H1 (cell line): ENCODE data around the gene ACAT2. TPM values are rescaled to one million over a fixed set of nuclear protein-coding genes. Genes with fewer than 3 reads are reported as not detected.

Experiments
- CTCF ChIA-PET: fragments of 300-600 bp; sonication (Branson Sonifier 250); formaldehyde crosslinking; loops from one replicate; lab custom pipeline; 2021; ENCODE audit not compliant: partially characterized antibody; lab: Charles Lee
- POLR2A ChIA-PET: fragments of 300-600 bp; sonication (Branson Sonifier 250); formaldehyde crosslinking; loops from one replicate; lab custom pipeline; 2021; ENCODE audit warnings: inconsistent platforms; ENCODE audit not compliant: partially characterized antibody; lab: Charles Lee
- DNase-seq, 2 experiments: peaks; one replicate each; pipeline versions ENCODE4 v3.0.0 to v3.0.0-alpha.2; 2010 to 2022; ENCODE audit warnings: low spot score in 2 of 2, low read depth in 1 of 2, mixed read lengths in 1 of 2
- FAIRE-seq: peaks from 2 replicates; lab custom pipeline; 2011; peaks lifted over from hg19 to GRCh38; lab: Jason Lieb, UNC
- H2AFZ ChIP-seq: 2 replicates; pipeline ENCODE4 v1.8.1; 2012; ENCODE audit warnings: low read length, inconsistent platforms
- H2AK5ac ChIP-seq: 2 replicates; pipeline ENCODE4 v1.6.1; 2013; ENCODE audit warnings: low read depth, low read length
- H2BK120ac ChIP-seq: replicated peaks from 2 replicates; pipeline ENCODE3; 2013; ENCODE audit warnings: low read depth, low read length, inconsistent platforms
- H2BK12ac ChIP-seq: 2 replicates; pipeline ENCODE4 v1.6.1; 2013; ENCODE audit warnings: low read depth, low read length
- H2BK15ac ChIP-seq: 2 replicates; pipeline ENCODE4 v1.6.1; 2013; ENCODE audit warnings: low read length
- H2BK20ac ChIP-seq: 2 replicates; pipeline ENCODE4 v1.6.1; 2013; ENCODE audit warnings: low read length
- H2BK5ac ChIP-seq: 2 replicates; pipeline ENCODE4 v1.6.1; 2013; ENCODE audit warnings: low read depth, low read length
- H3K14ac ChIP-seq: 2 replicates; pipeline ENCODE4 v1.6.1; 2013; ENCODE audit warnings: inconsistent platforms; ENCODE audit not compliant: insufficient read length
- H3K18ac ChIP-seq: 2 replicates; pipeline ENCODE4 v1.6.1; 2013; ENCODE audit warnings: low read length; ENCODE audit errors: extremely low read depth
- H3K23ac ChIP-seq: 2 replicates; pipeline ENCODE4 v1.6.1; 2013; ENCODE audit warnings: inconsistent platforms; ENCODE audit not compliant: insufficient read length
- H3K23me2 ChIP-seq: 2 replicates; pipeline ENCODE4 v1.6.1; 2013; ENCODE audit warnings: low read depth, low read length
- H3K27ac ChIP-seq: 2 replicates; pipeline ENCODE4 v1.6.1; 2011; ENCODE audit warnings: low read depth, low read length, inconsistent platforms
- H3K27me3 ChIP-seq, 4 experiments: replicated peaks in 1 of 4; 1 replicate in 1 of 4; 2 replicates in 3 of 4; pipeline versions ENCODE4 v1.6.1 to v1.8.1; 2011 to 2013; ENCODE audit warnings: low read length in 3 of 4, mild to moderate bottlenecking in 3 of 4, inconsistent platforms in 2 of 4, mixed read lengths in 2 of 4, moderate library complexity in 1 of 4; ENCODE audit not compliant: control insufficient read depth in 3 of 4, insufficient read depth in 3 of 4; ENCODE audit errors: extremely low read depth in 1 of 4
- H3K36me3 ChIP-seq, 4 experiments: 2 replicates each; pipeline versions ENCODE4 v1.6.1 to v1.8.1; 2011 to 2013; ENCODE audit warnings: mild to moderate bottlenecking in 4 of 4, low read length in 3 of 4, moderate library complexity in 2 of 4, control low read depth in 1 of 4, inconsistent platforms in 1 of 4; ENCODE audit not compliant: insufficient read depth in 4 of 4, control insufficient read depth in 2 of 4
- H3K4ac ChIP-seq: replicated peaks from 2 replicates; pipeline ENCODE3; 2013; ENCODE audit warnings: low read length, low read depth, mixed read lengths, inconsistent platforms; ENCODE audit not compliant: insufficient read length
- H3K4me1 ChIP-seq, 4 experiments: replicated peaks in 1 of 4; 1 replicate in 1 of 4; 2 replicates in 3 of 4; pipeline versions ENCODE4 v1.6.1 to v1.8.1; 2011 to 2013; ENCODE audit warnings: low read length in 3 of 4, inconsistent platforms in 2 of 4, mixed read lengths in 1 of 4; ENCODE audit not compliant: insufficient read depth in 4 of 4, control insufficient read depth in 3 of 4
- H3K4me2 ChIP-seq, 2 experiments: 2 replicates each; pipeline versions ENCODE4 v1.6.1 to v1.8.1; 2011 to 2013; ENCODE audit warnings: low read depth in 2 of 2, low read length in 2 of 2, control low read depth in 1 of 2, inconsistent platforms in 1 of 2, mild to moderate bottlenecking in 1 of 2; ENCODE audit not compliant: insufficient read depth in 1 of 2
- H3K4me3 ChIP-seq, 4 experiments: fragments of 200-600, 300-600 bp in 1 of 4; sonication (generic), shearing (Covaris generic), sonication (Bioruptor Twin) in 1 of 4; 2 replicates each; pipeline versions ENCODE4 v1.5.1 to v1.8.1; 2011 to 2016; ENCODE audit warnings: low read length in 4 of 4, low read depth in 3 of 4, control low read depth in 2 of 4, inconsistent platforms in 2 of 4, mild to moderate bottlenecking in 2 of 4, mixed read lengths in 1 of 4, moderate library complexity in 1 of 4; ENCODE audit not compliant: insufficient read depth in 2 of 4; ENCODE audit errors: extremely low read depth in 1 of 4
- H3K56ac ChIP-seq: replicated peaks from 2 replicates; pipeline ENCODE3; 2013; ENCODE audit warnings: low read depth, mild to moderate bottlenecking, mixed read lengths, low read length, inconsistent platforms; ENCODE audit not compliant: insufficient read length
- H3K79me1 ChIP-seq: 2 replicates; pipeline ENCODE4 v1.6.1; 2013; ENCODE audit warnings: low read depth, low read length, control low read depth
- H3K79me2 ChIP-seq, 2 experiments: 2 replicates each; pipeline versions ENCODE4 v1.6.1 to v1.8.1; 2012 to 2013; ENCODE audit warnings: low read length in 2 of 2, mild to moderate bottlenecking in 2 of 2, inconsistent platforms in 1 of 2; ENCODE audit not compliant: insufficient read depth in 2 of 2, control insufficient read depth in 1 of 2
- H3K9ac ChIP-seq, 4 experiments: replicated peaks in 1 of 4; 1 replicate in 1 of 4; 2 replicates in 3 of 4; pipeline versions ENCODE4 v1.6.1 to v1.8.1; 2011 to 2013; ENCODE audit warnings: low read depth in 3 of 4, low read length in 3 of 4, control low read depth in 2 of 4, mild to moderate bottlenecking in 2 of 4, moderate library complexity in 2 of 4, inconsistent platforms in 1 of 4; ENCODE audit errors: extremely low read depth in 1 of 4
- H3K9me3 ChIP-seq, 2 experiments: 2 replicates each; pipeline versions ENCODE4 v1.6.1 to v1.8.1; 2012 to 2013; ENCODE audit warnings: mild to moderate bottlenecking in 2 of 2, moderate library complexity in 2 of 2, control low read depth in 1 of 2, inconsistent platforms in 1 of 2, low read depth in 1 of 2, low read length in 1 of 2, mixed read lengths in 1 of 2; ENCODE audit not compliant: insufficient read depth in 2 of 2
- H4K20me1 ChIP-seq, 2 experiments: replicated peaks in 1 of 2; 2 replicates each; pipeline versions ENCODE3 to v1.8.1; 2011 to 2013; ENCODE audit warnings: inconsistent platforms in 2 of 2, low read length in 2 of 2, mild to moderate bottlenecking in 1 of 2; ENCODE audit not compliant: insufficient read depth in 2 of 2, control insufficient read depth in 1 of 2
- H4K5ac ChIP-seq: 2 replicates; pipeline ENCODE4 v1.6.1; 2013; ENCODE audit warnings: low read length, low read depth, mixed read lengths, inconsistent platforms; ENCODE audit not compliant: insufficient read length
- H4K8ac ChIP-seq: 2 replicates; pipeline ENCODE4 v1.8.0; 2013; ENCODE audit warnings: mild to moderate bottlenecking, moderate library complexity, low read length, inconsistent platforms; ENCODE audit not compliant: insufficient read depth; ENCODE audit errors: extremely low read depth
- H4K91ac ChIP-seq: replicated peaks from 2 replicates; pipeline ENCODE3; 2013; ENCODE audit warnings: low read length, mixed read lengths, inconsistent platforms; ENCODE audit not compliant: insufficient read length
- CBX5 ChIP-seq: fragments of 300-800, 300-1000 bp; sonication (generic); IDR thresholded peaks from 2 replicates; pipeline ENCODE4 v1.7.1; 2016; ENCODE audit warnings: antibody characterized with exemption, low read length, low read depth
- CHD2 ChIP-seq: IDR thresholded peaks from 2 replicates; pipeline ENCODE4 v1.6.1; 2012; ENCODE audit warnings: low read length, improper control_type of control experiment
- EZH2 ChIP-seq: fragments of 200-600 bp; sonication (generic); IDR thresholded peaks from 2 replicates; pipeline ENCODE4 v1.7.1; 2012; ENCODE audit warnings: low read depth, mild to moderate bottlenecking, moderate library complexity, low read length, inconsistent platforms; ENCODE audit not compliant: severe bottlenecking
- JUN ChIP-seq: IDR thresholded peaks from 2 replicates; pipeline ENCODE4 v1.6.1; 2011; ENCODE audit warnings: low read depth, mild to moderate bottlenecking, improper control_type of control experiment, low read length
- JUND ChIP-seq: IDR thresholded peaks from 2 replicates; pipeline ENCODE4 v1.6.1; 2011; ENCODE audit warnings: mild to moderate bottlenecking, improper control_type of control experiment, low read length
- MAFK ChIP-seq: IDR thresholded peaks from 2 replicates; pipeline ENCODE4 v1.6.1; 2012; ENCODE audit warnings: low read depth, mild to moderate bottlenecking, improper control_type of control experiment, low read length
- POLR2A ChIP-seq, 2 experiments: IDR thresholded peaks; 1 replicate in 1 of 2; 2 replicates in 1 of 2; pipeline ENCODE4 v1.6.1; 2011; ENCODE audit warnings: low read depth in 2 of 2, low read length in 2 of 2, mild to moderate bottlenecking in 2 of 2; ENCODE audit errors: control extremely low read depth in 1 of 2
- POLR2AphosphoS5 ChIP-seq: IDR thresholded peaks from 2 replicates; pipeline ENCODE4 v1.6.1; 2011; ENCODE audit warnings: low read depth, low read length
- RBBP5 ChIP-seq: IDR thresholded peaks from 2 replicates; pipeline ENCODE4 v1.7.1; 2012; ENCODE audit warnings: low read depth, mild to moderate bottlenecking, inconsistent platforms, low read length, moderate library complexity, borderline replicate concordance
- RFX5 ChIP-seq: IDR thresholded peaks from 2 replicates; pipeline ENCODE4 v1.6.1; 2011; ENCODE audit warnings: low read depth, low read length, improper control_type of control experiment, borderline replicate concordance
- TBP ChIP-seq: IDR thresholded peaks from 2 replicates; pipeline ENCODE4 v1.6.1; 2011; ENCODE audit warnings: low read depth, low read length, improper control_type of control experiment
- whole genome bisulfite sequencing, 2 experiments: shearing (Covaris generic) in 1 of 2; methylation state at CpG; one replicate each; pipeline versions ENCODE4 v1.1.6 to v1.1.7; 2013 to 2015; ENCODE audit warnings: low lambda C conversion rate in 2 of 2, mixed read lengths in 2 of 2, inconsistent platforms in 1 of 2, low coverage in 1 of 2, missing lambda C conversion rate in 1 of 2; ENCODE audit not compliant: insufficient replicate concordance in 2 of 2, insufficient coverage in 1 of 2, insufficient read length in 1 of 2; ENCODE audit errors: extremely low coverage in 1 of 2, missing lambda C conversion rate in 1 of 2; 5-methylcytosine and 5-hydroxymethylcytosine counted together
- polyA plus RNA-seq, 7 experiments: library from polyadenylated mRNA; depleted of rRNA in 3 of 7; stranded (reverse) in 5 of 7; unstranded in 2 of 7; fragments of >200 nt in 5 of 7; fragments of 200-250 nt in 2 of 7; gene quantifications; 1 replicate in 5 of 7; 2 replicates in 1 of 7; 4 replicates in 1 of 7; pipeline versions ENCODE4 v1.2.1 to v1.2.3, GENCODE V29; 2011 to 2013; ENCODE audit warnings: missing spikeins in 2 of 7, mixed read lengths in 2 of 7
- total RNA-seq: library from RNA; stranded (reverse); fragmentation: NEBNext Ultra II Directional; extraction: Animal tissue kit (Norgen Biotek cat#: 25700); gene quantifications from 2 replicates; pipeline ENCODE4 v1.2.1, GENCODE V29; 2021

ACAT2 gene
- total and polyA plus RNA-seq, 2 of the 8 experiments (the other 6 are each of a cell fraction or from before 2014, with no cell fraction given), result 61.6 to 166 TPM

DNA sequence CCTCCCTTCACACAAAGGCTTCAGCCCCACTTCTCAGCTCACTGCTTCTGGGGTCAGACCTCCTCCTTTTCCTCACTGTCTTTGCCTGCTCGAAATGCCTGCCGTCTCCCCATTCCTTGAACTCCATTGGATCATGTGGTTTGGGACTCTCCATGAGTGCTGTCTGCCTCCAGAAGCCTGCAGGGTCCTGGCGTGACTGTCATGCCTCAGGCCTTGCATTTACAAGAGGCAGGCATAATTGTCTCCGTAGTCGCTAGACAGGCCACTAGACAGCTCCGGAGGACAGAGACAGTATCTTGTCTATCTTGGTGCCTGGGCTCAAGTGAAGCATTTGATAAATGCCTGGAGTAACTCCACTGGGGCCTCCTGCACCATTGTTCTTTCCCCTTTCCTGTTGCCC lies 53.6 kb downstream of the ACAT2 start:
- Histone ChIP-seq H3K27me3 (no peaks in the 10 kb centered on the region), H3K36me3 (no peaks in the 10 kb centered on the region), H3K79me1 (no peaks in the 10 kb centered on the region), H3K4me2 (no peak overlapping the region), H3K4me3 (no peak overlapping the region), H2BK15ac (no peak overlapping the region), H2BK5ac (no peak overlapping the region), H4K20me1 (peaks cover 0 to 2% of the 10 kb centered on the region in 2 experiments), H4K8ac (no peak overlapping the region), H3K9ac (no peak overlapping the region), H4K5ac (no peak overlapping the region), H2BK20ac (no peak overlapping the region), H3K18ac (no peak overlapping the region), H2AK5ac (no peak overlapping the region), H3K4ac (no peak overlapping the region), H3K27ac (no peak overlapping the region), H3K9me3 (no peaks in the 10 kb centered on the region), H3K23ac (no peak overlapping the region), H2BK12ac (no peak overlapping the region), H3K23me2 (no peaks in the 10 kb centered on the region), H2BK120ac (no peak overlapping the region), H2AFZ (no peak overlapping the region), H3K56ac (no peak overlapping the region), H3K79me2 (no peaks in the 10 kb centered on the region; a peak in 1 of 4 replicates), H3K4me1 (peaks cover 0 to 13% (median 5%) of the 10 kb centered on the region in 4 experiments; a peak in 5 of 7 replicates), H4K91ac (no peak overlapping the region), H3K14ac (no peak overlapping the region)
- POLR2A ChIA-PET, result interaction anchor here (3.8 kb wide), 1 partner anchor 25 kb away, joined by 16 read pairs; the partner anchor contains the start of genes MRPL18 and TCP1
- WGBS, 2 experiments, result 91% methylated on average over 6 of the region's 6 CpGs; no CpG with 5 or more reads in 1 of the 2 experiments
- FAIRE-seq, result no peak
- DNase-seq, result no peak
- TF ChIP-seq CHD2 (no peak), TBP (no peak), JUND (no peak), RFX5 (no peak), JUN (no peak), EZH2 (no peak), CBX5 (no peak), MAFK (no peak), POLR2AphosphoS5 (no peak), POLR2A (IDR thresholded peaks at IDR 0.05; ENCODE audit: control extremely low read depth in 1 of 2, low read depth in 2 of 2, low read length in 2 of 2) (no peak), RBBP5 (no peak)
- CTCF ChIA-PET, result no interaction called here
